ENCODE measurements around the gene PDK2.

DNA sequence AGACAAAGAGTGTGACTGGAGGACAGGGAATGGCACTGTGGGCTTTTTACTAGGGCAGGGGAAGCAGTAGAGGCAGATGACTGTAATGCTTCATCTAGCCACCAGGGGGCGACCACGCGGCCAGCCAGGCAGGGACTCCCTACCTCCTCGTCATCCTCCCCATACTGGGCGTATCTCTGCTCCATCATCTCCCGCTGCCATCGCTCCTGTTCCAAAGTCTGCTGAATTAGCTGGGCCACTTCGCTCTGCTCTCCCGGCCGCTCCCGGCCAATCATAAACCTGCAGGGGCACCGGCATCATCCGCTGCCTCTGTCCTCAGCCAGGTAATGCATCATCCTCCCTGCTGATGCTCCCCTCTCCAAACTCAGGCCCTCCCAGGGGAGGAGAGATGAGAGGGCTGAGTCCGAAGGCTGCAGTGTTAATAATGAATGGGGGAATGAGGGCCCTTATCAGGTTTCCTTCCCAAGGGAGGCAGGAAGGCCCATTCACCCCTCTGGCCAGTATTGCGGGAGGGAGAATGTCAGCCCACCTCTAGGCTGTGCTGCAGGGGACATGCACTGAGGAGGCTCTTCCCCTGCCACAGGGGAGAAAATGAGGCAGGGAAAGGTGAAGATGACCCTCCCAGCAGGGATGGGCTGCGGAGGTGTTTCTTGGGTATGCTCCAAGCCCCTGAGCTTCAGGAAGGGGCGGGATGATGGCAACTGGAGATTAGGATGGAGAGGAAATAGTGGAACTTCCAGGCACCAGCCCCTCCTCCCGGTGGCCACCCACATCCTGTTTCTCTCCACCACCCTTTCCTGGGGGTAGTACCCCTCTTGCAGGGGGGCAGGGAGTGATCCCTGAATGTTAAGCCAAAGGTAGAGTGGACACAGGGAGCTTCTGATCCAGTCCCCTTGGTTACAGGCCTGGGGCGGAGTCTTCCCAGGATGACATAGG lies 45.1 kb downstream of the PDK2 start:
- TF ChIP-seq CTCF (IDR thresholded peaks at IDR 0.05), result peak; percentile 86 to 95 (median 92)
- TF ChIP-seq POLR2A (IDR thresholded peaks at IDR 0.05), result no peak
